H9 (cell line): Measurements from ENCODE around the gene TNFSF9. TPM values are rescaled to one million over a fixed set of nuclear protein-coding genes. Genes with fewer than 3 reads are reported as not detected.

Experiments
- DNase-seq: peaks from one replicate; pipeline ENCODE4 v3.0.0-alpha.2; 2017
- H2AFZ ChIP-seq: one replicate; pipeline ENCODE4 v1.6.1; 2013; ENCODE audit warnings: mild to moderate bottlenecking, low read length, control low read depth, moderate library complexity
- H2AK5ac ChIP-seq: 2 replicates; pipeline ENCODE4 v1.6.1; 2013; ENCODE audit warnings: low read length, control low read depth, mixed read lengths; ENCODE audit not compliant: insufficient read length
- H2BK120ac ChIP-seq: one replicate; pipeline ENCODE4 v1.6.1; 2013; ENCODE audit warnings: low read depth, mild to moderate bottlenecking, low read length, control low read depth, inconsistent platforms; ENCODE audit not compliant: poor library complexity, severe bottlenecking
- H2BK12ac ChIP-seq: 2 replicates; pipeline ENCODE4 v1.6.1; 2013; ENCODE audit warnings: low read length, control low read depth, mixed read lengths, low read depth; ENCODE audit not compliant: insufficient read length
- H2BK15ac ChIP-seq: 2 replicates; pipeline ENCODE4 v1.6.1; 2013; ENCODE audit warnings: low read depth, low read length, control low read depth
- H2BK20ac ChIP-seq: one replicate; pipeline ENCODE4 v1.6.1; 2013; ENCODE audit warnings: low read depth, mild to moderate bottlenecking, low read length, control low read depth, inconsistent platforms; ENCODE audit not compliant: poor library complexity, severe bottlenecking
- H2BK5ac ChIP-seq: 2 replicates; pipeline ENCODE4 v1.6.1; 2013; ENCODE audit warnings: low read length, control low read depth, mixed read lengths; ENCODE audit not compliant: insufficient read length
- H3K14ac ChIP-seq: 2 replicates; pipeline ENCODE4 v1.6.1; 2013; ENCODE audit warnings: low read length, control low read depth; ENCODE audit not compliant: insufficient read depth
- H3K18ac ChIP-seq: 2 replicates; pipeline ENCODE4 v1.6.1; 2013; ENCODE audit warnings: low read depth, mild to moderate bottlenecking, mixed read lengths, low read length, control low read depth; ENCODE audit not compliant: insufficient read length
- H3K23ac ChIP-seq: 2 replicates; pipeline ENCODE4 v1.6.1; 2013; ENCODE audit warnings: low read length, control low read depth, mixed read lengths, low read depth; ENCODE audit not compliant: insufficient read length
- H3K23me2 ChIP-seq: 2 replicates; pipeline ENCODE4 v1.6.1; 2013; ENCODE audit warnings: low read depth, mild to moderate bottlenecking, mixed read lengths, low read length, control low read depth; ENCODE audit not compliant: insufficient read length, poor library complexity, severe bottlenecking
- H3K27ac ChIP-seq: 2 replicates; pipeline ENCODE4 v1.5.1; 2013; ENCODE audit warnings: low read length, control low read depth, mixed read lengths, low read depth; ENCODE audit not compliant: insufficient read length
- H3K27me3 ChIP-seq: 2 replicates; pipeline ENCODE4 v1.6.1; 2013; ENCODE audit warnings: low read length, control low read depth, inconsistent platforms; ENCODE audit not compliant: insufficient read depth
- H3K4ac ChIP-seq: 2 replicates; pipeline ENCODE4 v1.6.1; 2013; ENCODE audit warnings: low read depth, mild to moderate bottlenecking, control low read depth, inconsistent platforms, low read length, moderate library complexity
- H3K4me1 ChIP-seq: 2 replicates; pipeline ENCODE4 v1.6.1; 2013; ENCODE audit warnings: low read length, control low read depth, inconsistent platforms; ENCODE audit not compliant: insufficient read depth
- H3K4me2 ChIP-seq: 2 replicates; pipeline ENCODE4 v1.6.1; 2013; ENCODE audit warnings: low read length, control low read depth, mixed read lengths; ENCODE audit not compliant: insufficient read length, insufficient read depth
- H3K56ac ChIP-seq: 2 replicates; pipeline ENCODE4 v1.6.1; 2013; ENCODE audit warnings: low read depth, mild to moderate bottlenecking, mixed read lengths, low read length, control low read depth; ENCODE audit not compliant: insufficient read length
- H3K79me1 ChIP-seq: 2 replicates; pipeline ENCODE4 v1.6.1; 2013; ENCODE audit warnings: low read depth, mild to moderate bottlenecking, moderate library complexity, low read length, control low read depth, inconsistent platforms; ENCODE audit not compliant: insufficient read depth, poor library complexity, severe bottlenecking
- H3K79me2 ChIP-seq: 2 replicates; pipeline ENCODE4 v1.6.1; 2013; ENCODE audit warnings: low read length, control low read depth, inconsistent platforms; ENCODE audit not compliant: insufficient read depth
- H3K9ac ChIP-seq: 2 replicates; pipeline ENCODE4 v1.6.1; 2013; ENCODE audit warnings: low read length, control low read depth, mixed read lengths; ENCODE audit not compliant: insufficient read length; ENCODE audit errors: extremely low read depth
- H3K9me3 ChIP-seq: one replicate; pipeline ENCODE4 v1.6.1; 2013; ENCODE audit warnings: low read depth, low read length, inconsistent platforms; ENCODE audit not compliant: control insufficient read depth
- H3T11ph ChIP-seq: one replicate; pipeline ENCODE4 v1.6.1; 2013; ENCODE audit warnings: mild to moderate bottlenecking, low read length, control low read depth, inconsistent platforms
- H4K20me1 ChIP-seq: one replicate; pipeline ENCODE4 v1.6.1; 2013; ENCODE audit not compliant: control insufficient read depth, insufficient read length, insufficient read depth
- H4K5ac ChIP-seq: 2 replicates; pipeline ENCODE4 v1.6.1; 2013; ENCODE audit warnings: low read depth, mild to moderate bottlenecking, mixed read lengths, low read length, control low read depth; ENCODE audit not compliant: insufficient read length
- H4K8ac ChIP-seq: replicated peaks from 2 replicates; pipeline ENCODE4 v1.6.1; 2013; ENCODE audit warnings: low read length, control low read depth, mixed read lengths, low read depth; ENCODE audit not compliant: insufficient read length
- H4K91ac ChIP-seq: 2 replicates; pipeline ENCODE4 v1.6.1; 2013; ENCODE audit warnings: low read depth, mild to moderate bottlenecking, moderate library complexity, mixed read lengths, low read length, control low read depth; ENCODE audit not compliant: insufficient read length
- H3K27ac Mint-ChIP-seq, 3 experiments: 2 replicates in 2 of 3; 3 replicates in 1 of 3; pipeline ENCODE4 v1.8.0; 2020 to 2021; ENCODE audit warnings: mixed read lengths in 3 of 3, mild to moderate bottlenecking in 1 of 3, moderate library complexity in 1 of 3
- H3K27me3 Mint-ChIP-seq: 2 replicates; pipeline ENCODE4 v1.8.0; 2021; ENCODE audit warnings: low read depth, mild to moderate bottlenecking, moderate library complexity, mixed read lengths
- H3K36me3 Mint-ChIP-seq, 3 experiments: 2 replicates in 2 of 3; 3 replicates in 1 of 3; pipeline ENCODE4 v1.8.0; 2020 to 2021; ENCODE audit warnings: low read depth in 3 of 3, mixed read lengths in 3 of 3; ENCODE audit not compliant: insufficient read depth in 1 of 3
- H3K4me1 Mint-ChIP-seq, 2 experiments: 2 replicates each; pipeline ENCODE4 v1.8.0; 2020; ENCODE audit warnings: mixed read lengths in 2 of 2
- H3K4me3 Mint-ChIP-seq, 2 experiments: 2 replicates in 1 of 2; 3 replicates in 1 of 2; pipeline ENCODE4 v1.8.0; 2020 to 2021; ENCODE audit warnings: mild to moderate bottlenecking in 2 of 2, mixed read lengths in 2 of 2, moderate library complexity in 1 of 2
- H3K9me3 Mint-ChIP-seq, 2 experiments: 2 replicates in 1 of 2; 3 replicates in 1 of 2; pipeline ENCODE4 v1.8.0; 2020; ENCODE audit warnings: mild to moderate bottlenecking in 2 of 2, mixed read lengths in 2 of 2, moderate library complexity in 1 of 2
- WGBS: extraction: QIAGEN DNeasy Blood & Tissue Kit; methylation state at CpG from one replicate; pipeline ENCODE4 v1.1.7; 2013; ENCODE audit warnings: missing lambda C conversion rate, low lambda C conversion rate, mixed read lengths; ENCODE audit not compliant: insufficient read length; ENCODE audit errors: extremely low coverage; 5-methylcytosine and 5-hydroxymethylcytosine counted together
- total RNA-seq: library from RNA; stranded (reverse); gene quantifications from 2 replicates; pipeline ENCODE4 v1.2.1, GENCODE V29; 2021
- TF ChIP-seq, protein P1 (sequence below): fragments of 200-600 bp; sonication (generic); conservative IDR thresholded peaks from 3 replicates; pipeline ENCODE4 v1.8.0; 2021; ENCODE audit warnings: antibody characterized with exemption, mild to moderate bottlenecking

Gene TNFSF9
- total RNA-seq, 1 experiment from 2014 or later = 1.9 TPM

DNA sequence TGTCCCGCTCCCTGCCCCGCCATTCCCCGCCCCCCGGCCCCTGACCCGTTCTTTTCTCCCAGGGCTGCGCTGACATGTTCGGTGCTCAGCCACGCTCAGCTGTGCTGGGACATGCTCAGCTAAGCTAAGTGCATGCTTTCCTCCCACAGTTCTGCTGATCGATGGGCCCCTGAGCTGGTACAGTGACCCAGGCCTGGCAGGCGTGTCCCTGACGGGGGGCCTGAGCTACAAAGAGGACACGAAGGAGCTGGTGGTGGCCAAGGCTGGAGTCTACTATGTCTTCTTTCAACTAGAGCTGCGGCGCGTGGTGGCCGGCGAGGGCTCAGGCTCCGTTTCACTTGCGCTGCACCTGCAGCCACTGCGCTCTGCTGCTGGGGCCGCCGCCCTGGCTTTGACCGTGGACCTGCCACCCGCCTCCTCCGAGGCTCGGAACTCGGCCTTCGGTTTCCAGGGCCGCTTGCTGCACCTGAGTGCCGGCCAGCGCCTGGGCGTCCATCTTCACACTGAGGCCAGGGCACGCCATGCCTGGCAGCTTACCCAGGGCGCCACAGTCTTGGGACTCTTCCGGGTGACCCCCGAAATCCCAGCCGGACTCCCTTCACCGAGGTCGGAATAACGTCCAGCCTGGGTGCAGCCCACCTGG lies 3.7 kb downstream of the TNFSF9 start:
- Histone ChIP-seq H3K9ac (no peak overlapping the region), H4K91ac (no peak overlapping the region), H3K23ac (no peak overlapping the region), H3K23me2 (peaks cover 22% of the 10 kb centered on the region), H3K14ac (no peak overlapping the region), H4K5ac (no peak overlapping the region), H3K4me2 (peak overlapping the region; percentile 50), H3K56ac (no peak overlapping the region), H2BK120ac (no peak overlapping the region), H3K79me2 (no peaks in the 10 kb centered on the region), H4K8ac (no peak overlapping the region), H3K79me1 (no peaks in the 10 kb centered on the region), H3K9me3 (no peaks in the 10 kb centered on the region), H2AK5ac (no peak overlapping the region), H2BK20ac (no peak overlapping the region), H3K27ac (no peak overlapping the region), H2BK12ac (no peak overlapping the region), H2BK15ac (no peak overlapping the region), H3T11ph (no peak overlapping the region), H3K4ac (no peak overlapping the region), H3K18ac (peak overlapping the region; percentile 21), H3K27me3 (peaks cover 13% of the 10 kb centered on the region; the same call in 1 of the 2 replicates), H4K20me1 (no peaks in the 10 kb centered on the region), H2BK5ac (no peak overlapping the region), H2AFZ (no peak overlapping the region), H3K4me1 (peaks cover 4% of the 10 kb centered on the region; the same call in 1 of the 2 replicates)
- no peak overlapping the region for H3K27ac Mint-ChIP-seq
- peaks cover 61% of the 10 kb centered on the region for H3K27me3 Mint-ChIP-seq
- H3K4me3 Mint-ChIP-seq = peak overlapping the region; percentile 50 to 85
- peaks cover 2 to 13% (median 12%) of the 10 kb centered on the region in 3 experiments; a peak in 6 of 7 replicates for H3K36me3 Mint-ChIP-seq
- H3K9me3 Mint-ChIP-seq = peaks cover 6 to 28% of the 10 kb centered on the region in 2 experiments
- TF ChIP-seq, protein P1, sequence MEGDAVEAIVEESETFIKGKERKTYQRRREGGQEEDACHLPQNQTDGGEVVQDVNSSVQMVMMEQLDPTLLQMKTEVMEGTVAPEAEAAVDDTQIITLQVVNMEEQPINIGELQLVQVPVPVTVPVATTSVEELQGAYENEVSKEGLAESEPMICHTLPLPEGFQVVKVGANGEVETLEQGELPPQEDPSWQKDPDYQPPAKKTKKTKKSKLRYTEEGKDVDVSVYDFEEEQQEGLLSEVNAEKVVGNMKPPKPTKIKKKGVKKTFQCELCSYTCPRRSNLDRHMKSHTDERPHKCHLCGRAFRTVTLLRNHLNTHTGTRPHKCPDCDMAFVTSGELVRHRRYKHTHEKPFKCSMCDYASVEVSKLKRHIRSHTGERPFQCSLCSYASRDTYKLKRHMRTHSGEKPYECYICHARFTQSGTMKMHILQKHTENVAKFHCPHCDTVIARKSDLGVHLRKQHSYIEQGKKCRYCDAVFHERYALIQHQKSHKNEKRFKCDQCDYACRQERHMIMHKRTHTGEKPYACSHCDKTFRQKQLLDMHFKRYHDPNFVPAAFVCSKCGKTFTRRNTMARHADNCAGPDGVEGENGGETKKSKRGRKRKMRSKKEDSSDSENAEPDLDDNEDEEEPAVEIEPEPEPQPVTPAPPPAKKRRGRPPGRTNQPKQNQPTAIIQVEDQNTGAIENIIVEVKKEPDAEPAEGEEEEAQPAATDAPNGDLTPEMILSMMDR = no peak
- WGBS = no CpG with 5 or more reads among the region's 40 CpGs
- peak; percentile 49 for DNase-seq
- peaks cover 23 to 27% of the 10 kb centered on the region in 2 experiments for H3K4me1 Mint-ChIP-seq
